GM12891 (cell line): ENCODE measurements around the gene NBL1.

Experiments
- POLR2A ChIP-seq: IDR thresholded peaks from 2 replicates; pipeline ENCODE4 v1.6.1; 2011; ENCODE audit warnings: low read depth, low read length, control low read depth
- POLR2AphosphoS5 ChIP-seq: IDR thresholded peaks from 2 replicates; pipeline ENCODE4 v1.6.1; 2011; ENCODE audit warnings: low read depth, low read length, control low read depth
- SPI1 ChIP-seq: IDR thresholded peaks from 2 replicates; pipeline ENCODE4 v1.6.1; 2011; ENCODE audit warnings: low read depth, low read length, control low read depth

DNA sequence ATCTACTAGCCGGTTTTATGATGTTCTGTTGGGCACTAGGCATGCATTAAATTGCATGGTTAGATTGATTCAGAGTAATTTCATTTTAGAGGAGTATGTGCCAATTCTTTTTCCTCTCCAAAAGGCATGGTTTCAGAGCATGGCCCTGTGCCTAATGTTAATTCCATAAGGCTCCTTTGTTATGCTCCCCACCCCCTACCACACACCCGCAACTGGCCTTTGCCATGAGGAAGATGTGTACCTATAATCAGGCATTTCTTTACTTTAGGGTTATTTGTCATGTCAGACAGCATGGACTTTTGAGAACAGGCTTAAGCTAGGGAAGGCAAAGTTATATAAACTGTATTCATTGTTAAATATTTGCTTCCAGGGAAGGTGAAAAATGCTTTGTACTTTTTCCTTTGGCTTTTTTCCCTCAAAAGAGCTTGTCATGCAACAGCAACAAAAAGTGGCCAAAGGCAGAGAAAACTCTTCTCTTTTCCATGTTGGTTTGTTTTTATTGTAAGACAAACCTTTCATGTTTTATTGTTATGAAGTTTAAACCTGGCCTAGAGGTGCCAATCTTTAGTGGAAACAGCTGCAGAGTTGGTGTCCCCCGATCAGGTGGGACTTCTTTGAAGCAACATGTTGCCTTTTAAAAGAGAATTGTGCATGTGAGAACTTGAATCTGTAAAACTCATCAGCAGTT is 24.3 kb upstream of the NBL1 start:
- TF ChIP-seq POLR2AphosphoS5: no peak
- no peak for TF ChIP-seq POLR2A
- no peak for TF ChIP-seq SPI1
